HepG2 (cell line): Measurements from ENCODE around the gene ANO9. TPM values are rescaled to one million over a fixed set of nuclear protein-coding genes. Genes with fewer than 3 reads are reported as not detected.

Experiments used
- ARHGAP35 ChIP-seq: sonication (generic); formaldehyde crosslinking; IDR thresholded peaks from 2 replicates; pipeline ENCODE4 v1.9.0; 2022; ENCODE audit warnings: mild to moderate bottlenecking, inconsistent platforms, moderate library complexity, missing genetic modification reagents, borderline replicate concordance
- ASH2L ChIP-seq: fragments of 300-600, 200-600 bp; sonication (generic); IDR thresholded peaks from 2 replicates; pipeline ENCODE4 v1.7.0; 2017; ENCODE audit warnings: low read depth, mild to moderate bottlenecking, moderate library complexity, mixed read lengths, low read length; ENCODE audit not compliant: insufficient read length
- ATM ChIP-seq: fragments of 450-650 bp; IDR thresholded peaks from 2 replicates; pipeline ENCODE4 v1.7.1; 2017; ENCODE audit warnings: mild to moderate bottlenecking, borderline replicate concordance
- BRF2 ChIP-seq: sonication (generic); formaldehyde crosslinking; IDR thresholded peaks from 2 replicates; pipeline ENCODE4 v1.8.1; 2022; ENCODE audit warnings: mild to moderate bottlenecking, missing genetic modification reagents
- CEBPG ChIP-seq: IDR thresholded peaks from 2 replicates; pipeline ENCODE4 v1.6.1; 2016
- CENPBD1 ChIP-seq: sonication (generic); formaldehyde crosslinking; IDR thresholded peaks from 2 replicates; pipeline ENCODE4 v1.8.0; 2022; ENCODE audit warnings: missing genetic modification reagents, low read depth, mild to moderate bottlenecking, borderline replicate concordance
- EP300 ChIP-seq, 3 experiments: sonication (generic) in 1 of 3; formaldehyde crosslinking in 1 of 3; IDR thresholded peaks; 2 replicates each; pipeline versions ENCODE4 v1.5.1 to v1.6.1; 2011 to 2020; ENCODE audit warnings: low read depth in 2 of 3, low read length in 2 of 3, borderline replicate concordance in 1 of 3, improper control_type of control experiment in 1 of 3, mild to moderate bottlenecking in 1 of 3, missing genetic modification reagents in 1 of 3, moderate library complexity in 1 of 3
- IRF1 ChIP-seq: sonication (generic); formaldehyde crosslinking; IDR thresholded peaks from 2 replicates; pipeline ENCODE4 v1.4.0; 2020; ENCODE audit warnings: low read depth, mild to moderate bottlenecking, missing genetic modification reagents
- KDM5A ChIP-seq: fragments of 200-600 bp; sonication (generic); IDR thresholded peaks from 2 replicates; pipeline ENCODE4 v1.7.0; 2018; ENCODE audit warnings: antibody characterized with exemption, mild to moderate bottlenecking, low read length, borderline replicate concordance
- MNT ChIP-seq: fragments of 450-650 bp; IDR thresholded peaks from 2 replicates; pipeline ENCODE4 v1.6.1; 2016
- MXI1 ChIP-seq: IDR thresholded peaks from 3 replicates; pipeline ENCODE4 v1.6.1; 2012; ENCODE audit warnings: low read depth, low read length, inconsistent platforms, borderline replicate concordance
- NR2F2 ChIP-seq: IDR thresholded peaks from 2 replicates; pipeline ENCODE4 v1.6.1; 2012; ENCODE audit warnings: low read depth, inconsistent platforms, borderline replicate concordance
- POGZ ChIP-seq: sonication (generic); formaldehyde crosslinking; IDR thresholded peaks from 2 replicates; pipeline ENCODE4 v1.4.0; 2020; ENCODE audit warnings: mild to moderate bottlenecking, missing genetic modification reagents
- SAFB2 ChIP-seq: sonication (generic); formaldehyde crosslinking; IDR thresholded peaks from 2 replicates; pipeline ENCODE4 v1.5.1; 2020; ENCODE audit warnings: missing genetic modification reagents, low read depth, mild to moderate bottlenecking, borderline replicate concordance
- SIN3B ChIP-seq: fragments of 150-350 bp; IDR thresholded peaks from 2 replicates; pipeline ENCODE4 v1.6.1; 2014; ENCODE audit warnings: low read length
- SP2 ChIP-seq: sonication (generic); formaldehyde crosslinking; IDR thresholded peaks from 2 replicates; pipeline ENCODE4 v1.5.1; 2020; ENCODE audit warnings: mild to moderate bottlenecking, missing genetic modification reagents
- SRSF9 ChIP-seq: fragments of 200-400 bp; formaldehyde crosslinking; IDR thresholded peaks from 2 replicates; pipeline ENCODE4 v1.6.1; 2018; ENCODE audit warnings: borderline replicate concordance, mild to moderate bottlenecking, low read depth, low read length; ENCODE audit not compliant: insufficient read depth, poor library complexity, severe bottlenecking
- ZNF441 ChIP-seq: sonication (generic); formaldehyde crosslinking; IDR thresholded peaks from 2 replicates; pipeline ENCODE4 v1.7.0; 2021; ENCODE audit warnings: missing genetic modification reagents, borderline replicate concordance
- ZNF572 ChIP-seq: sonication (generic); formaldehyde crosslinking; IDR thresholded peaks from 2 replicates; pipeline ENCODE4 v1.5.1; 2020; ENCODE audit warnings: mild to moderate bottlenecking, missing genetic modification reagents
- ZNF747 ChIP-seq: sonication (generic); formaldehyde crosslinking; IDR thresholded peaks from 2 replicates; pipeline ENCODE4 v1.8.1; 2023; ENCODE audit warnings: missing genetic modification reagents, mild to moderate bottlenecking, borderline replicate concordance
- ZNF770 ChIP-seq: sonication (generic); formaldehyde crosslinking; IDR thresholded peaks from 2 replicates; pipeline ENCODE4 v1.5.0; 2020; ENCODE audit warnings: mild to moderate bottlenecking, missing genetic modification reagents
- ZNF784 ChIP-seq: sonication (generic); formaldehyde crosslinking; IDR thresholded peaks from 2 replicates; pipeline ENCODE4 v1.5.1; 2020; ENCODE audit warnings: missing genetic modification reagents, mild to moderate bottlenecking, borderline replicate concordance
- polyA plus RNA-seq, 8 experiments: library from polyadenylated mRNA; depleted of rRNA in 3 of 8; stranded (reverse) in 7 of 8; unstranded in 1 of 8; fragments of >200 nt; fragmentation: Illumina TruSeq in 4 of 8; extraction: Trizol in 4 of 8; gene quantifications; 2 replicates each; pipeline versions ENCODE4 v1.2.1 to v1.2.3, GENCODE V29; 2011 to 2016; ENCODE audit warnings: low read depth in 4 of 8, missing spikeins in 1 of 8, mixed read lengths in 1 of 8; ENCODE audit not compliant: insufficient read depth in 1 of 8
- total RNA-seq, 5 experiments: library from RNA; depleted of rRNA; stranded (reverse); fragments of >200 nt; fragmentation: Illumina TruSeq; extraction: Trizol; gene quantifications; 2 replicates each; pipeline ENCODE4 v1.2.3, GENCODE V29; 2016; ENCODE audit warnings: low read depth in 1 of 5

Gene ANO9
- total and polyA plus RNA-seq, 2 of the 13 experiments (the other 11 are each of a cell fraction or from before 2014, with no cell fraction given) = 8.9 to 14.3 TPM

- TF ChIP-seq ZNF747 (CRISPR knock-in tag) = no peak
- no peak for TF ChIP-seq MNT
- TF ChIP-seq ZNF441 (CRISPR knock-in tag) = no peak
- TF ChIP-seq IRF1 (CRISPR knock-in tag) = no peak
- TF ChIP-seq SRSF9 = no peak
- no peak for TF ChIP-seq ZNF770 (CRISPR knock-in tag)
- no peak for TF ChIP-seq SAFB2
- no peak for TF ChIP-seq CENPBD1 (CRISPR knock-in tag)
- no peak for TF ChIP-seq ATM
- peak; percentile 60 for TF ChIP-seq ASH2L
- TF ChIP-seq ARHGAP35 (CRISPR knock-in tag) = peak; percentile 67; the same call in 1 of the 2 replicates
- no peak for TF ChIP-seq KDM5A
- TF ChIP-seq BRF2 (CRISPR knock-in tag) = no peak
- TF ChIP-seq NR2F2 = no peak
- no peak for TF ChIP-seq ZNF784 (CRISPR knock-in tag)
- no peak for TF ChIP-seq SIN3B
- TF ChIP-seq MXI1 = 0 out of 3 replicates have a peak, but pooled peaks have one; percentile 44
- TF ChIP-seq ZNF572 (CRISPR knock-in tag) = no peak
- TF ChIP-seq SP2 (CRISPR knock-in tag) = no peak
- TF ChIP-seq CEBPG (CRISPR knock-in tag) = no peak
- TF ChIP-seq POGZ = peak; percentile 37; the same call in 1 of the 2 replicates
- no peak for TF ChIP-seq EP300 (IDR thresholded peaks at IDR 0.05; ENCODE audit: low read depth in 2 of 2, low read length in 2 of 2)
- no peak for TF ChIP-seq EP300 (CRISPR knock-in tag; IDR thresholded peaks at IDR 0.05; ENCODE audit: borderline replicate concordance)
Observed at GRCh38 chr11:396948-397548, 44.8 kb downstream of the ANO9 start (continued).
